Measurements from ENCODE around the gene TUSC2.
A peak's percentile ranks its signal among the peaks of the same experiment; 100 is the strongest.

The TUSC2 gene

GRCh38 chr3:50327943-50328691 is at the start of gene TUSC2:
TUSC2 (minus strand) TSS chr3:50328223; CDS start chr3:50328099, 124 bp downstream.
- TF ChIP-seq CTCF (IDR thresholded peaks at IDR 0.05; ENCODE audit: low read depth, low read length) (no peak), POLR2A (IDR thresholded peaks at IDR 0.05; ENCODE audit: extremely low read depth, insufficient read length) (peak; percentile 69), MYC (IDR thresholded peaks at IDR 0.05; ENCODE audit: low read depth, low read length) (no peak; the same call in 1 of the 2 replicates)
- TF ChIP-seq, protein P1, sequence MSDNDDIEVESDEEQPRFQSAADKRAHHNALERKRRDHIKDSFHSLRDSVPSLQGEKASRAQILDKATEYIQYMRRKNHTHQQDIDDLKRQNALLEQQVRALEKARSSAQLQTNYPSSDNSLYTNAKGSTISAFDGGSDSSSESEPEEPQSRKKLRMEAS (IDR thresholded peaks at IDR 0.05; ENCODE audit: low read depth, low read length): peak; percentile 56; the same call in 1 of the 2 replicates
- H3K4me3 ChIP-seq (ENCODE audit: low read depth, low read length): peak within 1 kb of the TSS; percentile 91
- DNase-seq (ENCODE audit: low read depth): peak; percentile 97

GRCh38 chr3:50375258-50375931 is 47.4 kb upstream of the TUSC2 start:
- H3K4me3 ChIP-seq (ENCODE audit: low read depth, low read length): no peak overlapping the region
- TF ChIP-seq, protein P1 (IDR thresholded peaks at IDR 0.05; ENCODE audit: low read depth, low read length): no peak
- TF ChIP-seq CTCF (IDR thresholded peaks at IDR 0.05; ENCODE audit: low read depth, low read length): peak; percentile 40
- DNase-seq (ENCODE audit: low read depth): peak; percentile 26

DNA sequence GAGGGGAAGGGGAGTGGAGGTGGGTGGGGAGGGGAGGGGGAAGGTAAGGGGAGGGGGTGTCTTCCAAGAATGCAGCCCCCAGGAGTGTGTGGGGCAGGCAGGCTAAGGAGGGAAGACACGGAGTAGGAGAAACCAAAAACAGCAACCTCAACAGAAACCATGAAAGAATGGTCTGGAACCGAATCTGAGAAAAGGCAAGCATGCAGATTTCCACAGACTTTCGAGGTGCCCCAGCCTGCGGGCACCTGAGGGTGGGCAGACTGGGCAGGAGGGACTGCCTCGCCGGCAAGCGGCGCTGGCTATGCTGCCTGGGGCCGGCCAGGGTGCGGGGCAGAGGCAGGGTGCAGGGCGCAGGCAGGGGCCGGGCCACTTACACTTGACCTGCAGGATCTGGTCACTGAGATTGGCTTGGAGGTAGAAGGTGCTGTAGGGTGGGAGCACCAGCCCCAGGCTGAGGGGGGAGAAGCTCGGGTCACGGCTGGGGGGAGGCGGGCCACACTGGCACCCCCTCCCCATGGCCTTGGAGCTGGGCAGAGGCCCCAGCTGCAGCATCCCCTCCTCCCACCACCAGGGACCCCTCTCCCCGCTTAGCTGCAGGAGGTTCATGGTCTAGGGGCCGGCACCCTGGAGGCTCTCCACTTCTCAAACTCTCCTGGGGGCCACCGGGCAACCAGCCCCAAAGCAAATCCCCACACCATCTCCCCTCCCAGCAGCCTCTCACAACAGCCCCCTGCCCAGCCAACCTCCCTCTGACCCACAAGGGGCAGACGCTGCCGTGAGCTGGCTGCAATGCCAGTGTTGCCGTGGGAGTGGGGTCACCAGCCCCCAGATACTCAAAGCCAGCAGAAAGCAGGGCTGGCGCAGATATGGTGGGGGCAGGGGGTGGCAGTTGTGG is 46.6 kb upstream of the TUSC2 start:
- no peak overlapping the region for H3K4me3 ChIP-seq (ENCODE audit: low read depth, low read length)
- TF ChIP-seq MYC (IDR thresholded peaks at IDR 0.05; ENCODE audit: low read depth, low read length) (no peak), CTCF (IDR thresholded peaks at IDR 0.05; ENCODE audit: low read depth, low read length) (no peak), POLR2A (IDR thresholded peaks at IDR 0.05; ENCODE audit: extremely low read depth, insufficient read length) (no peak)
- TF ChIP-seq, protein P1 (IDR thresholded peaks at IDR 0.05; ENCODE audit: low read depth, low read length): no peak
- DNase-seq (ENCODE audit: low read depth): no peak

GRCh38 chr3:50373146-50374051 is 45.4 kb upstream of the TUSC2 start:
- TF ChIP-seq, protein P1 (IDR thresholded peaks at IDR 0.05; ENCODE audit: low read depth, low read length): no peak
- TF ChIP-seq MYC (IDR thresholded peaks at IDR 0.05; ENCODE audit: low read depth, low read length) (no peak), POLR2A (IDR thresholded peaks at IDR 0.05; ENCODE audit: extremely low read depth, insufficient read length) (no peak), CTCF (IDR thresholded peaks at IDR 0.05; ENCODE audit: low read depth, low read length) (no peak)
- no peak overlapping the region for H3K4me3 ChIP-seq (ENCODE audit: low read depth, low read length)
- DNase-seq (ENCODE audit: low read depth): no peak

DNA sequence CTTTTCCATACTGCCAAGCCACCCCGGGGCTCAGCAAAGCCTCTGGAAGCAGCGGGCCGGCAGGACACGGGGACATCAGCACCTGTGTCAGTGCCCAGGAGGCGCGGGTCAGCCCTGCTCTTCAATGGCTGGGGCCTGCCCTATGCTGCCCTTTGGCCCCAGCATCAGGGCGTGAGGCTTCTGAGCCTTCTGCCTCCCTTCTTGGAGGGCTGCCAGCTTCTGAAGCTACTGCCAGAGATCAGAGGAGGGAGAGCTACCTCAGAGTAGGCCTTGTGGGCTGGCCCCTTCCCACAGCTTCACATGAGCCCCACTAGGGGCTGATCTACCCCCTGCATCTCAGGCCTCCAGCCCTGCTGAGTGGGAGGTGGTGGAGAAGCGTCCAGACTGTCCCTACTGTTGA is 44.3 kb upstream of the TUSC2 start:
- no peak for TF ChIP-seq CTCF (IDR thresholded peaks at IDR 0.05; ENCODE audit: low read depth, low read length)
- TF ChIP-seq, protein P1 (IDR thresholded peaks at IDR 0.05; ENCODE audit: low read depth, low read length): no peak
- no peak for TF ChIP-seq MYC (IDR thresholded peaks at IDR 0.05; ENCODE audit: low read depth, low read length)
- TF ChIP-seq POLR2A (IDR thresholded peaks at IDR 0.05; ENCODE audit: extremely low read depth, insufficient read length): no peak
- DNase-seq (ENCODE audit: low read depth): no peak
- H3K4me3 ChIP-seq (ENCODE audit: low read depth, low read length): no peak overlapping the region

All from NB4 (cell line).